ENCODE measurements around the gene SLBP.

Gene SLBP

GRCh38 chr4:1653776-1654175, 58.3 kb downstream of the SLBP start:
- DNase-seq (ENCODE audit: low spot score): no peak

DNA sequence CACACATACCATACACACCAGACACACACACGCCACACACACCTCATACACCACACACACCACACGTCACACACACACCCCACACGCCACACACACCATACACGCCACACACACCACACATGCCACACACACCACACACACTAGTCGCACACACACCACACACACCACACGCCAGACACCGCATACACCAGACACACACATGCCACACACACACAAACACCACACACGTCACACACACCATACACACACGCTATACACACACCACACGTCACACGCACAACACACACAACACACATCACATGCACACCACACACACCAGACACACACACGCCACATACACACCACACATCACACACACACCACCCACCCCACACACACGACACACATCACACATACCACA, 60.0 kb downstream of the SLBP start:
- DNase-seq (ENCODE audit: low spot score): no peak

DNA sequence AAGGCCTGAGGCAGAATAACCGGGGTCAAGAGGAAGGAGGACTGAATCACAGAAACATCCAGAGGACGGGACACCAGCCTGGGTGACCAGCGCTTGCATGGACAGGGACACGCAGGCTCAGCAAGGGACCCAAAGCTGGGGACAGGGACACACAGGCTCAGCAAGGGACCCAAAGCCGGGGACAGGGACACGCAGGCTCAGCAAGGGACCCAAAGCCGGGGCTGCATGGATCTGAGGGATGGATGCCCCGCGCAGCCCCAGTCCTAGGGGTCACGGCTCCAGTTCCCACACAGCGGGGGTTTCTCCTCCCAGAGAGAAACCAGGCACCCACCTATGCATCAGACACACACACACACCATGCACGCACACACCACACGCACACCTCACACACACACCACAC, 60.5 kb downstream of the SLBP start:
- no peak for DNase-seq (ENCODE audit: low spot score)

DNA sequence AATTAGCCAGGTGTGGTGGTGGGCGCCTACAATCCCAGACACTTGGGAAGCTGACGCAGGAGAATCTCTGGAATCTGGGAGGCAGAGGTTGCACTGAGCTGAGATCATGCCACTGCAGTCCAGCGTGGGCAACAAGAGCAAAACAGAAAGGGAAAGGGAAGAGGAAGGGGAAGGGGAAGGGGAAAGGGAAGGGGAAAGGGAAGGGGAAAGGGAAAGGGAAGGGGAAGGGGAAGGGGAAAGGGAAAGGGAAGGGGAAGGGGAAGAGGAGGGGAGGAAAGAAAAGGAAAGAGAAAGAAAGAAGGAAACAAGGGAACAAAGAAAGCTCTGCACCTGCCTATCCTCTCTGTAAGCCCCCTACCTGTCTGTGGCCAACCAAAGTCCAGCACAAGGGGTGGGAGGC, 63.2 kb downstream of the SLBP start:
- no peak for DNase-seq (ENCODE audit: low spot score)

- no peak for DNase-seq (ENCODE audit: low spot score)
These were observed 64.7 kb downstream of the SLBP start for GRCh38 chr4:1647432-1647831.

GRCh38 chr4:1646690-1647089, 65.4 kb downstream of the SLBP start:
- no peak for DNase-seq (ENCODE audit: low spot score)

DNA sequence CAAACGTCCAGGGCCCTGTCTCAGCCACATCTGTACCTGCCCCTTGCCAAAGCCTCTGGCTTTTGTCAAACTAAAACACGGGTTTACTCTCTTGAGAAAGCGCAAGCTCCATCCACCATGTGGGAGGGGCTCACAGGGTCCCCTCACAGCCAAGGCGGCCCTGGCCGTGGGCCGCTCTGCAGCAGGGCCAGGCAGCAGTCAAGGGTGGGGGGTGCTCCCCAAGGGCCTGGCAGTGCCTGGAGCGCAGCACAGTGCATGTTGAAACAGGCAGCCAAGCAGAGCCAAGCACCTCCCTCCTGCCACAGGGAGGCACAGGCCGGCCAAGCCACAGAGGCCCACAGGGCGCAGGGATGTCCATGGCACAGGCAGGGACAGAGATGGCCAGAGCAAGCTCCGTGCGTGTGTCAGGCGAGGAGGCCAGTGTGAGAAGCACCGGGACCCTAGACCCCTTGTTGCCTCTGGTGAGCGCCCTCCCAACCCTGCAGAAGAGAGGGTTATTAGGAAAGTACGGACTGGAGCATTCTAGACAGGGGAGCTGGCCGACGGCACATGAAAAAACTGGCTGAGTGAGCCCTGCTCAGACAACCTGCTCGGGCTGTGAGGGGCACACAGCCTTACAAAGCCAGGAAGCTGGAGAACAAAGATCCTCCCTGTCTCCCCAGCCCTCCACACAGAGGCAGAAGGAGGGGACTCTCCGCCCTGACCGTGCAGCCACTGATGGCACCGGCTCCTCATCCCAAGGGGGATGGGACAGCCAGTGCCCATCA, 67.0 kb downstream of the SLBP start:
- no peak for DNase-seq (ENCODE audit: low spot score)

GRCh38 chr4:1643971-1644735, 68.0 kb downstream of the SLBP start:
- no peak for DNase-seq (ENCODE audit: low spot score)
